HFF-Myc (cell line): ENCODE data around the gene PSAPL1.

ENCODE experiments used
- DNase-seq: peaks from one replicate; pipeline ENCODE4 v3.0.0-alpha.2; 2011; ENCODE audit warnings: low read depth; ENCODE audit errors: extremely low read depth
- H3K4me3 ChIP-seq: replicated peaks from 2 replicates; pipeline ENCODE4 v1.5.1; 2011; ENCODE audit warnings: low read depth, mild to moderate bottlenecking, control low read depth, low read length
- TF ChIP-seq, protein P1 (sequence below): IDR thresholded peaks from 2 replicates; pipeline ENCODE4 v1.5.1; 2012; ENCODE audit warnings: mild to moderate bottlenecking, low read depth, low read length, control low read depth; ENCODE audit errors: missing control alignments

Gene PSAPL1

DNA sequence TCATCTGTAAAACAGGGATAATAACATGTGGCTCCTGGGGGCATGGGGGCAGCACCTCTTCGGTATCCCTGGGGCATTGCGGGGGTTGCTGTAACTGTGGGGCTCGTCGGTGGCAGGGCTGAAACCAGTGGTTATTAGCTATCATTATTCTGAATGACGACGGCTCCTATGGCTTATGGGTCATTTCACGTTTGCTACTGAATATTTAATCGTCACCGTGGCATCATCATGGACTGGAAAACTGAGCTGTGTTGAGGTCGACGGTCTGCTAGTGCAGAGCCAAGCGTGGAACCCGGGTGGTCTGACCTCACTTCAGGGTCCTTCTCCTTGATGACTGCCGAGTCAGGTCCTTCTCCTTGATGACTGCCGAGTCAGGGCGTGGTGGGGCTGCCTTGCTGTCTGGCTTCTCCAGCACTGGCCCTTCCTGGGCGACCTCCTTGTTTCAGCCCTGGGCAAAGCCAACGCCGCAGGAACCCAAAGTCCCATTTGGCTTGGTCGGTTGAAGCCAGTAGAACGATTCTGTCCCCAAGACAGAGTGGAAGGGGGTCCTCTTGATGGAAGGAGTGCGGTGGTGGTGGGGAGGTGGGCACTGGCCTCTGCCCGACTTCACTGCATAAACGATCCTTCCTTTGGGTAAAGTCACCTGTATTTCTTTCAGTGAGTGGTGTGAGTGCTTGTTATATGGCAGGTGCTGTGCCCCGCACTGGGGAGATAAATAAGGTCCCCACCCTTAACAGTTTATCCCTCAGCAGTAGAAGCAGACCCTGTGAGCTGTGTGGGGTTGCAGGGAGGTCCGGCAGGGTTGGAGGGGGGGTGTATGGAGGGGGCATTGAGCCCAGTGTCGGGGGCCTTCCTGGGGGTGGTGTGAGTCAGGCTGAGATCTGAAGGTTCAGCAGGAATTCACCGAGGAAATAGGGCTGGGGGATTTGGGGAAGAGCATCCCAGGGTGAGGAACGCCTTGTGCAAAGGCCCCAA is 40.8 kb downstream of the PSAPL1 start:
- TF ChIP-seq, protein P1, sequence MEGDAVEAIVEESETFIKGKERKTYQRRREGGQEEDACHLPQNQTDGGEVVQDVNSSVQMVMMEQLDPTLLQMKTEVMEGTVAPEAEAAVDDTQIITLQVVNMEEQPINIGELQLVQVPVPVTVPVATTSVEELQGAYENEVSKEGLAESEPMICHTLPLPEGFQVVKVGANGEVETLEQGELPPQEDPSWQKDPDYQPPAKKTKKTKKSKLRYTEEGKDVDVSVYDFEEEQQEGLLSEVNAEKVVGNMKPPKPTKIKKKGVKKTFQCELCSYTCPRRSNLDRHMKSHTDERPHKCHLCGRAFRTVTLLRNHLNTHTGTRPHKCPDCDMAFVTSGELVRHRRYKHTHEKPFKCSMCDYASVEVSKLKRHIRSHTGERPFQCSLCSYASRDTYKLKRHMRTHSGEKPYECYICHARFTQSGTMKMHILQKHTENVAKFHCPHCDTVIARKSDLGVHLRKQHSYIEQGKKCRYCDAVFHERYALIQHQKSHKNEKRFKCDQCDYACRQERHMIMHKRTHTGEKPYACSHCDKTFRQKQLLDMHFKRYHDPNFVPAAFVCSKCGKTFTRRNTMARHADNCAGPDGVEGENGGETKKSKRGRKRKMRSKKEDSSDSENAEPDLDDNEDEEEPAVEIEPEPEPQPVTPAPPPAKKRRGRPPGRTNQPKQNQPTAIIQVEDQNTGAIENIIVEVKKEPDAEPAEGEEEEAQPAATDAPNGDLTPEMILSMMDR = no peak
- H3K4me3 ChIP-seq = no peak overlapping the region
- DNase-seq = no peak

- DNase-seq = no peak
- H3K4me3 ChIP-seq = no peak overlapping the region
- TF ChIP-seq, protein P1 = peak; percentile 13
Observed at GRCh38 chr4:7392438-7393421, 42.0 kb downstream of the PSAPL1 start.

DNA sequence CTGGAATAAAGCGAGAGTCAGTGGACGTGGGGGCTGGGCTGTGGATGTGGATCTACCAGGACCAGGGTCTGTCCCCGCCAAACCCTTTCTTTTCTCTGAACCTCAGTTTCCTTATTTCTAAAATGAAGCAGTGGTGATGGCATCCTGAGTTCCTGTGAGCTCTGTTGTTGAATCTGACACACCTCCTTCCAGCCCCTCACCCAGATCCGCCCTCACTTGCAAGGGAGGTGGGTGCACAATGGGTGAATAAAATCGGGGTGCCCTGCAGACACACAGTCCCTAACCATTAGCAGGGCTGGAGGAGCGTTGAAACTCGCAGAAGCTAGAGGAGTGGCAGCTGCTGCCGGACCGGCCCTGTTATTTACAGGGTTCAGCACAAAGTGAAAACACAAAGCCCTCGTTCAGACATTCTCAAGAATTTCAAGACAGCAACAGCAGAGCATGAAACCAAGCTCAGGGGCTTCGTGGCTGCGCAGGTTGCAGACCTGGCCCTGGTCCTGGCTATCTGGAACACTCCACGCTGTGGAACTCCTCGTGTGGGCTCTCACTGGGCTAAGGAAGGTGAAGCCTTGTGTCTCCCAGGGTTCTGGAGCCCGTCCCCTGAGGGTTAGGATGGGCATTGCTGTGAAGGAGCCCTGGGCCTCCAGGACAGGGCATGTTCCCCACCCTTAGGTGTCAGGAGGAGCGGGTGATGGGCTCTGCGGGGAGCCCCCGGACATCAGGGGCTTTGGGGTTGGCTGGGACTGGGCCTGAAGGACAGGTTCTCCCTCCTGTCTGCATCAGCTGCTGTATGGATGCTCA is 42.9 kb downstream of the PSAPL1 start:
- TF ChIP-seq, protein P1 = no peak
- H3K4me3 ChIP-seq = no peak overlapping the region
- no peak for DNase-seq

GRCh38 chr4:7390906-7391636 is 43.7 kb downstream of the PSAPL1 start:
- TF ChIP-seq, protein P1 = no peak
- no peak for DNase-seq

GRCh38 chr4:7390336-7390735 is 44.4 kb downstream of the PSAPL1 start:
- no peak overlapping the region for H3K4me3 ChIP-seq
- DNase-seq = no peak
- TF ChIP-seq, protein P1 = no peak

More at GRCh38 chr4:7390906-7391636, 43.7 kb downstream of the PSAPL1 start:
- H3K4me3 ChIP-seq = no peak overlapping the region
